Gastroesophageal sphincter (tissue), 4 donors: ENCODE data around the gene DCLK2. TPM values are rescaled to one million over a fixed set of nuclear protein-coding genes. Genes with fewer than 3 reads are reported as not detected.

Source experiments
- ATAC-seq: fragments of 150-250 bp; one replicate; pipeline ENCODE4 v1.9.1; 2016; ENCODE audit warnings: mild to moderate bottlenecking, moderate library complexity
- H3K27ac ChIP-seq, 4 donors: fragments of 200-600 bp; sonication (generic) in 3 of 4; 1 replicate in 3 of 4; 2 replicates in 1 of 4; pipeline ENCODE4 v1.5.1; 2016 to 2019
- H3K27me3 ChIP-seq: fragments of 200-600 bp; sonication (generic); one replicate; pipeline ENCODE4 v1.5.1; 2019
- H3K36me3 ChIP-seq, 2 donors: fragments of 200-600 bp; sonication (generic); one replicate each; pipeline ENCODE4 v1.5.1; 2019; ENCODE audit warnings: control low read depth in 1 of 2
- H3K4me1 ChIP-seq, 3 donors: fragments of 200-600 bp; sonication (generic); 1 replicate in 2 of 3; 2 replicates in 1 of 3; pipeline ENCODE4 v1.5.1; 2016 to 2019; ENCODE audit warnings: control low read depth in 2 of 3
- H3K4me3 ChIP-seq, 2 donors: fragments of 200-600 bp; sonication (generic); one replicate each; pipeline ENCODE4 v1.5.1; 2019; ENCODE audit warnings: mild to moderate bottlenecking in 1 of 2, moderate library complexity in 1 of 2
- H3K9me3 ChIP-seq, 3 donors: fragments of 200-600 bp; sonication (generic); one replicate each; pipeline ENCODE4 v1.5.1; 2017 to 2019; ENCODE audit warnings: control low read depth in 2 of 3
- CTCF ChIP-seq, 4 experiments: fragments of 200-600 bp in 2 of 4; fragments of 450-650 bp in 2 of 4; sonication (generic) in 1 of 4; IDR thresholded peaks; one replicate each; pipeline ENCODE4 v1.5.1; 2017 to 2019; ENCODE audit warnings: antibody characterized with exemption in 4 of 4, mild to moderate bottlenecking in 2 of 4, moderate library complexity in 2 of 4
- EP300 ChIP-seq: sonication (generic); formaldehyde crosslinking; IDR thresholded peaks from one replicate; pipeline ENCODE4 v1.6.1; 2017; ENCODE audit warnings: antibody characterized with exemption, mild to moderate bottlenecking
- POLR2A ChIP-seq, 2 donors: fragments of 450-650 bp; IDR thresholded peaks; one replicate each; pipeline ENCODE4 v1.6.1; 2017; ENCODE audit warnings: antibody characterized with exemption in 2 of 2, mild to moderate bottlenecking in 2 of 2, moderate library complexity in 1 of 2
- POLR2AphosphoS5 ChIP-seq: sonication (generic); formaldehyde crosslinking; IDR thresholded peaks from one replicate; pipeline ENCODE4 v1.6.1; 2017; ENCODE audit warnings: antibody characterized with exemption
- WGBS, 2 donors: methylation state at CpG; one replicate each; pipeline ENCODE4 v1.1.5; 2018; ENCODE audit warnings: low coverage in 1 of 2; 5-methylcytosine and 5-hydroxymethylcytosine counted together
- total RNA-seq, 4 donors: library from RNA; depleted of rRNA; stranded (reverse); fragments of >200 nt; gene quantifications; one replicate each; pipeline ENCODE4 v1.1.0, GENCODE V29; 2016

DCLK2 gene
- total RNA-seq, 4 donors from 2014 or later: 17.1 to 33.0 (median 19.7) TPM

GRCh38 chr4:150211016-150211415 lies 132.8 kb downstream of the DCLK2 start:
- no peaks in the 10 kb centered on the region for H3K27me3 ChIP-seq
- H3K4me1 ChIP-seq: peaks cover 0 to 30% (median 0%) of the 10 kb centered on the region in 3 donors
- H3K9me3 ChIP-seq: no peaks in the 10 kb centered on the region
- no peaks in the 10 kb centered on the region for H3K36me3 ChIP-seq
- no peak overlapping the region for H3K27ac ChIP-seq
- 92% methylated on average over 5 of the region's 6 CpGs; no CpG with 5 or more reads in 1 of the 2 donors for WGBS, 2 donors
- TF ChIP-seq EP300 (no peak), POLR2A (IDR thresholded peaks at IDR 0.05) (no peak), CTCF (IDR thresholded peaks at IDR 0.05) (no peak), POLR2AphosphoS5 (no peak)
- ATAC-seq: no peak
- H3K4me3 ChIP-seq: no peak overlapping the region

DNA sequence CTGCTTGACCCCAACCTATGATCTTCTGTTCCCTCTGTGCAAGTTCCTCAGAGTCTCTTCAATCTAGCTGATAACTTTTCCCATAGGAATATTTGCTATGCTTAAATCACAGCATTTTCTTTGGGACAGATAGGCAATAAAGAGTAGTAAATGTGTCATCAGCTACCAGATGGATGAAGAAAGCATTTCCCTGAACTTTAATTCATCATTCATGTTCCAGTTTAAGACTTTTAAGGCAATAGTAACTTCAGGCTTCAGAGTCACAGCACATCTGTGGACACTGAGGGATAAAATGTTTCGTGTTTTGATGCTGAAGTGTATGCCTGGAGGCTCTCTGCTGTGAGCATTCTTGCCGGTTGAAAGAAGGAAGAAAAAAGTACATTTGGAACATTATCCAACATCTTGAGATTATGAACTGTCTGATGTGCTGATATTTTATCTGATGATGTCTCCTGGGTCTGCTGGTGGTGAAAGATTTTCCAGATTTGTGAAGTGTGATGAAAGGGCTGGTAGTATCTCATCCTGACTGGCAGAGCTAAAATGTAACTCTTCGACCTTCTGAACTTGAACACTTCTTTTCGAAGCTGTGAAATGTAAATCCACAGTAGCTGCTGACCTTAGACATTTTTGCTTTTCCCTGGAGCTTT lies 133.7 kb downstream of the DCLK2 start:
- Histone ChIP-seq H3K4me3 (no peak overlapping the region), H3K9me3 (no peaks in the 10 kb centered on the region), H3K27ac (no peak overlapping the region), H3K27me3 (no peaks in the 10 kb centered on the region), H3K4me1 (peaks cover 0 to 31% (median 0%) of the 10 kb centered on the region in 3 donors), H3K36me3 (no peaks in the 10 kb centered on the region)
- no peak for ATAC-seq
- TF ChIP-seq POLR2A (IDR thresholded peaks at IDR 0.05): no peak
- no peak for TF ChIP-seq POLR2AphosphoS5
- TF ChIP-seq CTCF (IDR thresholded peaks at IDR 0.05): no peak
- TF ChIP-seq EP300: no peak
- 65 to 72% methylated on average over 4 of the region's 4 CpGs for WGBS, 2 donors

GRCh38 chr4:150212485-150212884 lies 134.2 kb downstream of the DCLK2 start:
- no peaks in the 10 kb centered on the region for H3K36me3 ChIP-seq
- TF ChIP-seq EP300: no peak
- TF ChIP-seq POLR2A (IDR thresholded peaks at IDR 0.05): no peak
- no peak for TF ChIP-seq POLR2AphosphoS5
- TF ChIP-seq CTCF (IDR thresholded peaks at IDR 0.05): no peak
- H3K4me3 ChIP-seq: no peak overlapping the region
- no peaks in the 10 kb centered on the region for H3K9me3 ChIP-seq
- H3K27ac ChIP-seq: no peak overlapping the region
- no peak for ATAC-seq
- no peaks in the 10 kb centered on the region for H3K27me3 ChIP-seq
- peaks cover 0 to 31% (median 2%) of the 10 kb centered on the region in 3 donors for H3K4me1 ChIP-seq

- H3K9me3 ChIP-seq: no peaks in the 10 kb centered on the region
- H3K4me3 ChIP-seq: no peak overlapping the region
- no peak overlapping the region for H3K27ac ChIP-seq
- no peaks in the 10 kb centered on the region for H3K36me3 ChIP-seq
- no peak for TF ChIP-seq POLR2A (IDR thresholded peaks at IDR 0.05)
- TF ChIP-seq EP300: no peak
- no peak for TF ChIP-seq CTCF (IDR thresholded peaks at IDR 0.05)
- TF ChIP-seq POLR2AphosphoS5: no peak
- no peak for ATAC-seq
- H3K27me3 ChIP-seq: no peaks in the 10 kb centered on the region
- peaks cover 0 to 32% (median 2%) of the 10 kb centered on the region in 3 donors for H3K4me1 ChIP-seq
- 100% methylated on average over 1 of the region's 2 CpGs for WGBS, 2 donors
Observed at GRCh38 chr4:150212927-150213326, 134.7 kb downstream of the DCLK2 start.

DNA sequence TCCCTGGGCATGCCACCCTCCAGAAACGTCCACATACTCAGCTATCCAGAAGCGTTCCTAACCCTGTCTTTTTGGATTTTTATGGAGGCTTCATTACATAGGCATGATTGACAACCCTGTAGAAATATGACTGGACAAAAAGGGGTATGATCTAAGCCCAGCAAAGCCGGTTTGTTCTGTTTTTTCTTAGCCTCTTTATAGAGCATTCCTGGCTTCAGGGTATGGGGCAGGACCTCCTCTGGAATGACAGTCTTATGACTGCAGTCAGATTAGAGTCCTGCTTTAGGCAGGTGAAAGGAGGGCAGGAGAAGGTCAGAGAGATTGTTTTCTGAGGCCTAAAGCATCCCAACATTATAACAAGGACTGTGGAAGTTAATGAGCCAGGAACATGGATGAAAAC lies 137.4 kb downstream of the DCLK2 start:
- no peak for ATAC-seq
- H3K9me3 ChIP-seq: no peaks in the 10 kb centered on the region
- TF ChIP-seq EP300 (no peak), CTCF (IDR thresholded peaks at IDR 0.05) (no peak), POLR2AphosphoS5 (no peak), POLR2A (IDR thresholded peaks at IDR 0.05) (no peak)
- peaks cover 0 to 32% (median 2%) of the 10 kb centered on the region in 3 donors for H3K4me1 ChIP-seq
- no peaks in the 10 kb centered on the region for H3K27me3 ChIP-seq
- no peak overlapping the region for H3K4me3 ChIP-seq
- no peak overlapping the region for H3K27ac ChIP-seq
- H3K36me3 ChIP-seq: no peaks in the 10 kb centered on the region
- 90 to 96% methylated on average over 2 to 3 of the region's 3 CpGs for WGBS, 2 donors
